Measurements from ENCODE around the gene PLXND1.

The PLXND1 gene

GRCh38 chr3:129626744-129627349 is 20.4 kb upstream of the PLXND1 start:
- peak; percentile 64 to 69 for DNase-seq

GRCh38 chr3:129625072-129625874 is 18.8 kb upstream of the PLXND1 start:
- no peak for DNase-seq

GRCh38 chr3:129624347-129625071 is 18.0 kb upstream of the PLXND1 start:
- no peak for DNase-seq

GRCh38 chr3:129623447-129624118 is 17.1 kb upstream of the PLXND1 start:
- DNase-seq = no peak

GRCh38 chr3:129622933-129623332 is 16.5 kb upstream of the PLXND1 start:
- DNase-seq = no peak

- DNase-seq = no peak
Measured at GRCh38 chr3:129622226-129622874, 15.9 kb upstream of the PLXND1 start.

- DNase-seq = no peak
Measured at GRCh38 chr3:129621626-129622225, 15.2 kb upstream of the PLXND1 start.

- DNase-seq = no peak
Measured at GRCh38 chr3:129620828-129621559, 14.5 kb upstream of the PLXND1 start.

GRCh38 chr3:129619726-129620162 is 13.3 kb upstream of the PLXND1 start:
- DNase-seq = no peak

GRCh38 chr3:129618901-129619671 is 12.6 kb upstream of the PLXND1 start:
- DNase-seq = no peak

- DNase-seq = no peak
Measured at GRCh38 chr3:129618186-129618820, 11.8 kb upstream of the PLXND1 start.

- no peak for DNase-seq
Measured at GRCh38 chr3:129617381-129618185, 11.1 kb upstream of the PLXND1 start.

GRCh38 chr3:129616713-129617112 is 10.2 kb upstream of the PLXND1 start:
- DNase-seq = no peak

GRCh38 chr3:129616291-129616690 is 9.8 kb upstream of the PLXND1 start:
- no peak for DNase-seq

GRCh38 chr3:129615751-129616281 is 9.3 kb upstream of the PLXND1 start:
- no peak for DNase-seq

GRCh38 chr3:129614927-129615363 is 8.5 kb upstream of the PLXND1 start:
- no peak for DNase-seq

GRCh38 chr3:129614435-129614834 is 8.0 kb upstream of the PLXND1 start:
- DNase-seq = no peak

GRCh38 chr3:129613367-129613740 is 6.9 kb upstream of the PLXND1 start:
- DNase-seq = no peak

Data from NCI-H2081 (cell line).